Neural crest cell (in vitro differentiated cells): ENCODE results near the gene NCOA3. TPM values are rescaled to one million over a fixed set of nuclear protein-coding genes. Genes with fewer than 3 reads are reported as not detected.

ENCODE experiments used
- DNase-seq: peaks from one replicate; pipeline ENCODE4 v3.0.0; 2021; ENCODE audit warnings: low read depth, mixed read lengths, low spot score
- H3K27ac Mint-ChIP-seq: one replicate; pipeline ENCODE4 v1.8.0; 2021; ENCODE audit warnings: mild to moderate bottlenecking, mixed read lengths; ENCODE audit not compliant: unreplicated experiment
- H3K27me3 Mint-ChIP-seq: 2 replicates; pipeline ENCODE4 v1.8.0; 2021; ENCODE audit warnings: low read depth, mild to moderate bottlenecking, mixed read lengths
- H3K36me3 Mint-ChIP-seq: 2 replicates; pipeline ENCODE4 v1.8.0; 2021; ENCODE audit warnings: low read depth, mild to moderate bottlenecking, mixed read lengths
- H3K4me1 Mint-ChIP-seq: 2 replicates; pipeline ENCODE4 v1.8.0; 2021; ENCODE audit warnings: mixed read lengths
- H3K4me3 Mint-ChIP-seq: one replicate; pipeline ENCODE4 v1.8.0; 2021; ENCODE audit warnings: mild to moderate bottlenecking, mixed read lengths
- H3K9me3 Mint-ChIP-seq: 2 replicates; pipeline ENCODE4 v1.8.0; 2021; ENCODE audit warnings: mixed read lengths
- total RNA-seq: library from RNA; stranded (reverse); gene quantifications from 2 replicates; pipeline ENCODE4 v1.2.1, GENCODE V29; 2021
- TF ChIP-seq, protein P1 (sequence below): fragments of 200-600 bp; sonication (generic); conservative IDR thresholded peaks from 2 replicates; pipeline ENCODE4 v1.5.0; 2021; ENCODE audit warnings: antibody characterized with exemption, mild to moderate bottlenecking

The NCOA3 gene
- total RNA-seq, 1 donor from 2014 or later, result 25.7 TPM

DNA sequence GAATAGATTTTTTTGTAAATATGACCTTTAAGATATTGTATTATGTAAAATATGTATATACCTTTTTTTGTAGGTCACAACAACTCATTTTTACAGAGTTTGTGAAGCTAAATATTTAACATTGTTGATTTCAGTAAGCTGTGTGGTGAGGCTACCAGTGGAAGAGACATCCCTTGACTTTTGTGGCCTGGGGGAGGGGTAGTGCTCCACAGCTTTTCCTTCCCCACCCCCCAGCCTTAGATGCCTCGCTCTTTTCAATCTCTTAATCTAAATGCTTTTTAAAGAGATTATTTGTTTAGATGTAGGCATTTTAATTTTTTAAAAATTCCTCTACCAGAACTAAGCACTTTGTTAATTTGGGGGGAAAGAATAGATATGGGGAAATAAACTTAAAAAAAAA lies 152.7 kb downstream of the NCOA3 start:
- TF ChIP-seq, protein P1, sequence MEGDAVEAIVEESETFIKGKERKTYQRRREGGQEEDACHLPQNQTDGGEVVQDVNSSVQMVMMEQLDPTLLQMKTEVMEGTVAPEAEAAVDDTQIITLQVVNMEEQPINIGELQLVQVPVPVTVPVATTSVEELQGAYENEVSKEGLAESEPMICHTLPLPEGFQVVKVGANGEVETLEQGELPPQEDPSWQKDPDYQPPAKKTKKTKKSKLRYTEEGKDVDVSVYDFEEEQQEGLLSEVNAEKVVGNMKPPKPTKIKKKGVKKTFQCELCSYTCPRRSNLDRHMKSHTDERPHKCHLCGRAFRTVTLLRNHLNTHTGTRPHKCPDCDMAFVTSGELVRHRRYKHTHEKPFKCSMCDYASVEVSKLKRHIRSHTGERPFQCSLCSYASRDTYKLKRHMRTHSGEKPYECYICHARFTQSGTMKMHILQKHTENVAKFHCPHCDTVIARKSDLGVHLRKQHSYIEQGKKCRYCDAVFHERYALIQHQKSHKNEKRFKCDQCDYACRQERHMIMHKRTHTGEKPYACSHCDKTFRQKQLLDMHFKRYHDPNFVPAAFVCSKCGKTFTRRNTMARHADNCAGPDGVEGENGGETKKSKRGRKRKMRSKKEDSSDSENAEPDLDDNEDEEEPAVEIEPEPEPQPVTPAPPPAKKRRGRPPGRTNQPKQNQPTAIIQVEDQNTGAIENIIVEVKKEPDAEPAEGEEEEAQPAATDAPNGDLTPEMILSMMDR, result no peak
- Mint-ChIP-seq H3K4me3 (no peak overlapping the region), H3K27me3 (no peaks in the 10 kb centered on the region), H3K9me3 (no peaks in the 10 kb centered on the region), H3K4me1 (peaks cover 17% of the 10 kb centered on the region), H3K27ac (no peak overlapping the region), H3K36me3 (peaks cover 7% of the 10 kb centered on the region)
- no peak for DNase-seq

DNA sequence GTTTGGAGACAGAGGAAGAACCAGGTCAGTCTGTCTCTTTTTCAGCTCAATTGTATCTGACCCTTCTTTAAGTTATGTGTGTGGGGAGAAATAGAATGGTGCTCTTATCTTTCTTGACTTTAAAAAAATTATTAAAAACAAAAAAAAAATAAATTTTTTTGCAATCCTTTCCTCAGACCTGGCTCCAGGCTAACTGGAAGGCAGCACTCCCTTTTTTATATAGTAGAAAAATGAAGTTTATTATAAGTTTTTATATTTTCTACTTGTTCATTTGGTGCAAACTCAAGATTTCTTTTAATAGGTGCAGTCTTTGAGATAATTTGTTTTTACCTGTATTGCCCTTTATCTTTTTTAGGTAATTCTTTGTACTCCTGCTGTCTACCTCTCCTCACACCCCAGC lies 153.9 kb downstream of the NCOA3 start:
- Mint-ChIP-seq H3K4me3 (no peak overlapping the region), H3K36me3 (peaks cover 7% of the 10 kb centered on the region), H3K4me1 (peaks cover 17% of the 10 kb centered on the region), H3K9me3 (no peaks in the 10 kb centered on the region), H3K27me3 (no peaks in the 10 kb centered on the region), H3K27ac (no peak overlapping the region)
- TF ChIP-seq, protein P1, result no peak
- no peak for DNase-seq

DNA sequence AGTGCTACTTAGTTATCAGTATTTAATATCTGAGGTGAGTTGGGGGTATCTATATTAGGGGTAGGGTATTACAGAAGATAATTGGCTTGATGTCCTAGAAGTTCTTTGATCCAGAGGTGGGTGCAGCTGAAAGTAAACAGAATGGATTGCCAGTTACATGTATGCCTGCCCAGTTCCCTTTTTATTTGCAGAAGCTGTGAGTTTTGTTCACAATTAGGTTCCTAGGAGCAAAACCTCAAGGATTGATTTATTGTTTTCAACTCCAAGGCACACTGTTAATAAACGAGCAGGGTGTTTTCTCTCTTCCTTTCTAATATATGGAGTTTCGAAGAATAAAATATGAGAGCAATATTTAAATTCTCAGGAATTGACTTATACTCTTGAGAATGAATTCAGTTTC lies 154.6 kb downstream of the NCOA3 start:
- H3K4me1 Mint-ChIP-seq, result peaks cover 17% of the 10 kb centered on the region
- TF ChIP-seq, protein P1, result no peak
- no peak for DNase-seq
- peaks cover 6% of the 10 kb centered on the region for H3K36me3 Mint-ChIP-seq
- H3K9me3 Mint-ChIP-seq, result no peaks in the 10 kb centered on the region
- H3K27me3 Mint-ChIP-seq, result no peaks in the 10 kb centered on the region
- H3K27ac Mint-ChIP-seq, result no peak overlapping the region
- H3K4me3 Mint-ChIP-seq, result no peak overlapping the region

DNA sequence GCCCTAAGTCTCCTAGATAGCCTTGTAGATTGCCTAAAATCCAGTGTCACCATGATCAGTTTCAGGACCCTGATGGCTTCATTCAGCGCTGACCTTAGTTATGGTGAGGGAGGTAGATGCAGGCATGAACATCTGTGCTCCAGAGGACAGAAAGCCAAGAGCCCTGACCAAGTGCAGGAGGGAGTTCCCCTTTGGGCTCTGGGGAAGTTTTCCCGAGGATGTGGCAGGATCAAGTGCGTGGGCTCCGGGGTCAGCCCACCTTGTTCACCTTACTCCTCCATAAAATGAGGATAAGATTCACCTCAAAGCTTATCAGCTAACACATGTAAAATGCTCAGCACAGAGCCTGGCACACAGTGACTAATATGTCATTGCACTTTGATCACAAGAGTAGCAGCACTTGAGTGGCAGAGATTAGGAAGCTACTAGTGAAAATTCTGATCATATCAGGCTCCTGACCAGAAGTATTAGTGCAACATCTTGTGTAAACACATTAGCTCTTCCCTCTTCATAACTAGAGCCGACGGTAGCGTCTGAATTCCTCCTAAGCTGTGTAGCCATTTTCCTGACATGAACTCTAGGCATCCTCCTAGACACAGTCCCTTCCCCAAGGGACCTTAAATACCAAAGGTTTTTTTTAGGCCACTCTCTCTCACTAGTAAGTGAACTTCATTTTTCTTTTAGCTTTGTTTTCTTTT lies 158.4 kb downstream of the NCOA3 start:
- no peak overlapping the region for H3K27ac Mint-ChIP-seq
- H3K9me3 Mint-ChIP-seq, result no peaks in the 10 kb centered on the region
- no peak for DNase-seq
- H3K4me3 Mint-ChIP-seq, result no peak overlapping the region
- peaks cover 3% of the 10 kb centered on the region for H3K36me3 Mint-ChIP-seq
- H3K4me1 Mint-ChIP-seq, result peaks cover 15% of the 10 kb centered on the region
- TF ChIP-seq, protein P1, result no peak
- H3K27me3 Mint-ChIP-seq, result no peaks in the 10 kb centered on the region

DNA sequence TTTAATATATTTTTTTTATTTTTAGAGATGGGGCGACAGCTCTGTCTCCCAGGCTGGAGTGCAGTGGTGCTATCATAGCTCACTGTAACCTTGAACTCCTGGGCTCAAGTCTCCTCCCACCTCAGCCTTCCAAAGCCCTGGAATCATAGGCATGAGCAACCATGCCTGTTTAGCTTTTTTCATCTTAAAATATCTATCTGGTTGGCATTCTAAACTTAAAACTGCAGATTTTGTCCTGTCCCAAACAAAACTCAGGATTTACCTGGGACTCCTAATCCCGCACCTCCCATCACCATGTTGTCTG lies 158.9 kb downstream of the NCOA3 start:
- Mint-ChIP-seq H3K9me3 (no peaks in the 10 kb centered on the region), H3K4me3 (no peak overlapping the region), H3K27me3 (no peaks in the 10 kb centered on the region), H3K36me3 (peaks cover 3% of the 10 kb centered on the region), H3K27ac (no peak overlapping the region), H3K4me1 (peaks cover 12% of the 10 kb centered on the region)
- DNase-seq, result no peak
- TF ChIP-seq, protein P1, result no peak
